Gastrocnemius medialis (tissue), 4 donors: Measurements from ENCODE around the gene RNF213. TPM values are rescaled to one million over a fixed set of nuclear protein-coding genes. Genes with fewer than 3 reads are reported as not detected.

Source experiments
- ATAC-seq, 2 donors: fragments of 150-250 bp; one replicate each; pipeline ENCODE4 v1.9.1; 2016
- DNase-seq, 2 donors: peaks; one replicate each; pipeline ENCODE4 v3.0.0-alpha.2; 2019
- H3K27ac ChIP-seq, 4 donors: fragments of 200-600 bp; sonication (generic); 1 replicate in 1 of 4; 2 replicates in 3 of 4; pipeline ENCODE4 v1.5.1; 2016 to 2018; ENCODE audit warnings: mild to moderate bottlenecking in 2 of 4, moderate library complexity in 1 of 4
- H3K27me3 ChIP-seq, 3 donors: fragments of 200-600 bp; sonication (generic) in 2 of 3; 1 replicate in 1 of 3; 2 replicates in 2 of 3; pipeline versions ENCODE4 v1.5.1 to v1.6.0; 2016 to 2019; ENCODE audit warnings: mild to moderate bottlenecking in 1 of 3, moderate library complexity in 1 of 3
- H3K36me3 ChIP-seq, 2 donors: fragments of 200-600 bp; sonication (generic) in 1 of 2; one replicate each; pipeline ENCODE4 v1.5.1; 2017 to 2018
- H3K4me1 ChIP-seq, 2 donors: fragments of 200-600 bp; sonication (generic) in 1 of 2; one replicate each; pipeline ENCODE4 v1.5.1; 2016 to 2017; ENCODE audit warnings: mild to moderate bottlenecking in 2 of 2
- H3K4me3 ChIP-seq, 4 donors: fragments of 200-600 bp; sonication (generic) in 3 of 4; 1 replicate in 1 of 4; 2 replicates in 3 of 4; pipeline ENCODE4 v1.5.1; 2016 to 2019; ENCODE audit warnings: mild to moderate bottlenecking in 2 of 4
- H3K9me3 ChIP-seq, 3 donors: fragments of 200-600 bp; sonication (generic) in 2 of 3; 1 replicate in 1 of 3; 2 replicates in 2 of 3; pipeline ENCODE4 v1.5.1; 2016 to 2019
- CTCF ChIP-seq, 5 experiments: fragments of 450-650 bp in 3 of 5; fragments of 200-600 bp in 2 of 5; sonication (generic) in 2 of 5; IDR thresholded peaks in 4 of 5; conservative IDR thresholded peaks in 1 of 5; 1 replicate in 4 of 5; 2 replicates in 1 of 5; pipeline ENCODE4 v1.5.1; 2016 to 2019; ENCODE audit warnings: antibody characterized with exemption in 5 of 5, mild to moderate bottlenecking in 3 of 5, moderate library complexity in 3 of 5
- POLR2A ChIP-seq, 2 donors: fragments of 450-650 bp; IDR thresholded peaks; one replicate each; pipeline ENCODE4 v1.6.1; 2017; ENCODE audit warnings: antibody characterized with exemption in 2 of 2, mild to moderate bottlenecking in 2 of 2, moderate library complexity in 2 of 2
- in situ Hi-C, 4 donors: fragments of 200-750 bp; cut with MboI; loops; one replicate each; pipeline versions ENCODE4 v1.15.0 to v1.8.0; 2017; ENCODE audit warnings: low sequenced_read_pairs in 4 of 4
- intact Hi-C: fragments of 100-400 bp; cut with DNase I; formaldehyde crosslinking; loops from one replicate; pipeline ENCODE4 v1.15.1; 2023; ENCODE audit warnings: low total_unique reads
- total RNA-seq, 4 donors: library from RNA; depleted of rRNA; stranded (reverse); fragments of >200 nt; gene quantifications; one replicate each; pipeline versions ENCODE4 v1.1.0 to v1.2.3, GENCODE V29; 2016

The RNF213 gene
- total RNA-seq, 4 donors from 2014 or later = 24.1 to 51.8 (median 28.6) TPM

DNA sequence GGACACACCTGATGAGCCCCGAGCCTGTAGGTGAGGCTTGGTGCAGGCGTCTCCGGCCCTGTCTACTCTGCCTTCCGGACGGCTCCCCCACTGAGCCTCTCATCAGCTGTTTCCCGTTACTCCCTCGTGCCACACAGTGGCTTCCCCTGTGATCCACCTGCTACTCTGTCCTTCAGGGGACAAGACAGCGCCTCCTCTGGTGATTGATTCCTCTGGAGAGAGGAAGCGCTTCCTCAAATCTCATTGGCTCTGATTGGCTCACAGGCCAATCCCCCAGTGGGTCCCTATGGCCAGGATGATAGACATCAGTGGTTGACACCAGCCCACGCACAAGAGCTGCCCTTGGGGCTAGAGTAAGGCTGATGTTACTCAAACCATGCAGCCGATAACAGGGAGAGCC is 24.0 kb downstream of the RNF213 start:
- intact Hi-C loops = no loop called here
- no peaks in the 10 kb centered on the region for H3K27me3 ChIP-seq
- H3K36me3 ChIP-seq = peaks cover 0 to 22% of the 10 kb centered on the region in 2 donors

DNA sequence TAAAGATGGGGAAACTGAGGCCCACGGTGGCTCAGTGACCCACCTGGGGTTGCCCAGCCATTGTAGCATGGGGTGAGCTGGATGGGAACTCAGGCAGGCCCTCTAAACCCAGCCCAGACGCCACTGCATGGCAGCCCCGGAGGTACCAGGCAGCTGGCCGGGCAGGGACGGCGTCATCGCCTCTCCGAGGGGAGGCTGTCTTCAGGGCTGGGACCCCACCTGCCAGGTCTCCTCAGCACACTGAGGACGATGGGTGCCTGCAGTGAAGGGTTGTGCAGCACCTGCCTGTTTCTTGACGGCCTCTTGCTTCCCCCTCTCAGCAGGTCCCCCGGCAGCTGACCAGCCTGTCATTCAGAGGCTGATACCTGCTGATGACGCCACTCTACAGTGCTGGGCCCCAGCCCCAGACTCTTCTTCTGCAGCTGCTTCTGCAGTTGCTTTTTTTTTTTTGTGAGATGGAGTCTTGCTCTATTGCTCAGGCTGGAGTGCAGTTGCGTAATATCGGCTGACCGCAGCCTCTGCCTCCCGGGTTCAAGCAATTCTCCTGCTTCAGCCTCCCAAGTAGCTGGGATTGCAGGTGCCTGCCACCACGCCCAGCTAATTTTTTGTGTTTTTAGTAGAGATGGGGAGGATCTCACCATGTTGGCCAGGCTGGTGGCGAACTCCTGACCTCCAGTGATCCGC is 24.7 kb downstream of the RNF213 start:
- Histone ChIP-seq H3K27ac (no peak overlapping the region), H3K4me3 (no peak overlapping the region), H3K9me3 (no peaks in the 10 kb centered on the region), H3K36me3 (peaks cover 0 to 30% of the 10 kb centered on the region in 2 donors), H3K27me3 (no peaks in the 10 kb centered on the region), H3K4me1 (peaks cover 0 to 8% of the 10 kb centered on the region in 2 donors)
- intact Hi-C loops (no loop called here), in situ Hi-C loops (no loop called here)
- TF ChIP-seq POLR2A (IDR thresholded peaks at IDR 0.05) (no peak), CTCF (IDR thresholded peaks at IDR 0.05 in 4 of 5, conservative IDR thresholded peaks at IDR 0.05 in 1 of 5) (no peak)
- DNase-seq (no peak), ATAC-seq (no peak)

More for the DNA sequence above, 24.0 kb downstream of the RNF213 start:
- in situ Hi-C loops = no loop called here
- ATAC-seq (no peak), DNase-seq (no peak)
- H3K4me1 ChIP-seq = peaks cover 0 to 8% of the 10 kb centered on the region in 2 donors
- no peaks in the 10 kb centered on the region for H3K9me3 ChIP-seq
- H3K4me3 ChIP-seq = no peak overlapping the region
- no peak overlapping the region for H3K27ac ChIP-seq
- TF ChIP-seq CTCF (IDR thresholded peaks at IDR 0.05 in 4 of 5, conservative IDR thresholded peaks at IDR 0.05 in 1 of 5) = no peak

- peaks cover 0 to 8% of the 10 kb centered on the region in 2 donors for H3K4me1 ChIP-seq
- H3K4me3 ChIP-seq = no peak overlapping the region
- in situ Hi-C loops (no loop called here), intact Hi-C loops (no loop called here)
- H3K27ac ChIP-seq = no peak overlapping the region
- no peak for DNase-seq
- H3K9me3 ChIP-seq = no peaks in the 10 kb centered on the region
- H3K27me3 ChIP-seq = no peaks in the 10 kb centered on the region
- ATAC-seq = no peak
- H3K36me3 ChIP-seq = peaks cover 5 to 42% of the 10 kb centered on the region in 2 donors
- TF ChIP-seq CTCF (IDR thresholded peaks at IDR 0.05 in 4 of 5, conservative IDR thresholded peaks at IDR 0.05 in 1 of 5) (no peak), POLR2A (IDR thresholded peaks at IDR 0.05) (no peak)
These were observed 25.9 kb downstream of the RNF213 start for GRCh38 chr17:80286638-80286960.

DNA sequence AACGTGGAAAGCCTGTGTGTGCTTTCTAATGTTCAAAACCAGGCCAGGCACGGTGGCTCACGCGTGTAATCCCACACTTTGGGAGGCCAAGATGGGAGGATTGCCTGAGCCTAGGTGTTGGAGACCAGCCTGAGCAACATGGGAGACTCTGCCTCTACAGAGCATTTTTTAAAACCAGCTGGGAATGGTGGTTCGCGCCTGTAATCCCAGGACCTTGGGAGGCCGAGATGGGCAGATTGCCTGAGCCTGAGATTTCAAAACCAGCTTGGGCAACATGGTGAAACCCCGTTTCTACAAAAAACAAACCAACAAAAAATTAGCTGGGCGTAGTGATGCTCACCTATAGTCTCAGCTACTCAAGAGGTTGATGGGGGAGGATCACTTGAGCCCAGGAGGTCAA is 26.4 kb downstream of the RNF213 start:
- TF ChIP-seq POLR2A (IDR thresholded peaks at IDR 0.05) = no peak
- TF ChIP-seq CTCF (IDR thresholded peaks at IDR 0.05 in 4 of 5, conservative IDR thresholded peaks at IDR 0.05 in 1 of 5) = no peak
- H3K36me3 ChIP-seq = peaks cover 7 to 46% of the 10 kb centered on the region in 2 donors
- H3K4me1 ChIP-seq = peaks cover 0 to 8% of the 10 kb centered on the region in 2 donors
- DNase-seq (no peak), ATAC-seq (no peak)
- intact Hi-C loops (no loop called here), in situ Hi-C loops (no loop called here)
- H3K27ac ChIP-seq = no peak overlapping the region
- H3K9me3 ChIP-seq = no peaks in the 10 kb centered on the region
- H3K27me3 ChIP-seq = no peaks in the 10 kb centered on the region
- no peak overlapping the region for H3K4me3 ChIP-seq
